ENCODE results near the gene DDC.
"Not testable (repeated sequence)": the region's sequence is repeated elsewhere in the genome, so short reads cannot be mapped to it uniquely, and the experiment has no call there.

The DDC gene

GRCh38 chr7:50554431-50555322 lies 10.5 kb downstream of the DDC start:
- DNase-seq (ENCODE audit: low read depth) = no peak

- DNase-seq (ENCODE audit: low read depth) = no peak
Measured at GRCh38 chr7:50553973-50554372, 11.2 kb downstream of the DDC start.

- no peak for DNase-seq (ENCODE audit: low read depth)
Measured at GRCh38 chr7:50552921-50553320, 12.3 kb downstream of the DDC start.

- no peak for DNase-seq (ENCODE audit: low read depth)
Measured at GRCh38 chr7:50552139-50552538, 13.1 kb downstream of the DDC start.

GRCh38 chr7:50545613-50546012 lies 19.6 kb downstream of the DDC start:
- not testable (repeated sequence) for DNase-seq (ENCODE audit: low read depth)

GRCh38 chr7:50544992-50545391 lies 20.2 kb downstream of the DDC start:
- DNase-seq (ENCODE audit: low read depth) = no peak

- no peak for DNase-seq (ENCODE audit: low read depth)
Measured at GRCh38 chr7:50543776-50544442, 21.3 kb downstream of the DDC start.

- DNase-seq (ENCODE audit: low read depth) = no peak
Measured at GRCh38 chr7:50542132-50542531, 23.1 kb downstream of the DDC start.

GRCh38 chr7:50540785-50541579 lies 24.2 kb downstream of the DDC start:
- DNase-seq (ENCODE audit: low read depth) = no peak

GRCh38 chr7:50539725-50540124 lies 25.5 kb downstream of the DDC start:
- DNase-seq (ENCODE audit: low read depth) = no peak

- no peak for DNase-seq (ENCODE audit: low read depth)
Measured at GRCh38 chr7:50538478-50538877, 26.7 kb downstream of the DDC start.

- DNase-seq (ENCODE audit: low read depth) = no peak
Measured at GRCh38 chr7:50537417-50537816, 27.8 kb downstream of the DDC start.

- DNase-seq (ENCODE audit: low read depth) = not testable (repeated sequence)
Measured at GRCh38 chr7:50535291-50535711, 29.9 kb downstream of the DDC start.

GRCh38 chr7:50534690-50535290 lies 30.4 kb downstream of the DDC start:
- no peak for DNase-seq (ENCODE audit: low read depth)

- DNase-seq (ENCODE audit: low read depth) = no peak
Measured at GRCh38 chr7:50533866-50534265, 31.3 kb downstream of the DDC start.

- DNase-seq (ENCODE audit: low read depth) = no peak
Measured at GRCh38 chr7:50531928-50532327, 33.3 kb downstream of the DDC start.

GRCh38 chr7:50531401-50531911 lies 33.7 kb downstream of the DDC start:
- DNase-seq (ENCODE audit: low read depth) = no peak

GRCh38 chr7:50530766-50531165 lies 34.4 kb downstream of the DDC start:
- DNase-seq (ENCODE audit: low read depth) = no peak

- no peak for DNase-seq (ENCODE audit: low read depth)
Measured at GRCh38 chr7:50529093-50529862, 35.9 kb downstream of the DDC start.

- DNase-seq (ENCODE audit: low read depth) = no peak
Measured at GRCh38 chr7:50528266-50529092, 36.7 kb downstream of the DDC start.
